GM23248 (cell line): ENCODE data around the gene FAM169A. TPM values are rescaled to one million over a fixed set of nuclear protein-coding genes. Genes with fewer than 3 reads are reported as not detected.
A peak's percentile ranks its signal among the peaks of the same experiment; 100 is the strongest.

Experiments used
- DNase-seq: peaks from one replicate; pipeline ENCODE4 v3.0.0-alpha.2; 2015
- H2AFZ ChIP-seq: fragments of 200-600 bp; sonication (generic); 2 replicates; pipeline ENCODE4 v1.6.1; 2016; ENCODE audit warnings: antibody characterized with exemption
- H3F3A ChIP-seq: fragments of 200-600 bp; sonication (generic); 2 replicates; pipeline ENCODE4 v1.6.1; 2016; ENCODE audit warnings: mild to moderate bottlenecking, antibody characterized with exemption, mixed run types; ENCODE audit not compliant: insufficient read depth
- H3K27ac ChIP-seq: fragments of 200-600 bp; sonication (generic); 2 replicates; pipeline ENCODE4 v1.5.1; 2016; ENCODE audit warnings: mild to moderate bottlenecking
- H3K27me3 ChIP-seq: fragments of 200-600 bp; sonication (generic); replicated peaks from 2 replicates; pipeline ENCODE4 v1.6.1; 2016; ENCODE audit warnings: mild to moderate bottlenecking; ENCODE audit not compliant: insufficient read depth
- H3K36me3 ChIP-seq: fragments of 200-600 bp; sonication (generic); 2 replicates; pipeline ENCODE4 v1.6.1; 2016; ENCODE audit warnings: low read depth, mild to moderate bottlenecking
- H3K4me1 ChIP-seq: fragments of 200-600 bp; sonication (generic); 2 replicates; pipeline ENCODE4 v1.6.1; 2016; ENCODE audit warnings: mild to moderate bottlenecking; ENCODE audit not compliant: insufficient read depth
- H3K4me2 ChIP-seq: fragments of 200-600 bp; sonication (generic); one replicate; pipeline ENCODE4 v1.6.1; 2016; ENCODE audit warnings: mild to moderate bottlenecking; ENCODE audit not compliant: unreplicated experiment
- H3K4me3 ChIP-seq: fragments of 200-600 bp; sonication (generic); 2 replicates; pipeline ENCODE4 v1.5.1; 2016; ENCODE audit warnings: mild to moderate bottlenecking
- H3K79me2 ChIP-seq: fragments of 200-600 bp; sonication (generic); 2 replicates; pipeline ENCODE4 v1.6.1; 2016; ENCODE audit warnings: mild to moderate bottlenecking; ENCODE audit not compliant: insufficient read depth
- H3K9ac ChIP-seq: fragments of 200-600 bp; sonication (generic); 2 replicates; pipeline ENCODE4 v1.6.1; 2016; ENCODE audit warnings: mild to moderate bottlenecking
- H3K9me2 ChIP-seq: fragments of 200-600 bp; sonication (generic); 2 replicates; pipeline ENCODE4 v1.6.1; 2016; ENCODE audit warnings: mixed run types, mild to moderate bottlenecking, moderate library complexity; ENCODE audit not compliant: insufficient read depth
- H3K9me3 ChIP-seq: fragments of 200-600 bp; sonication (generic); one replicate; pipeline ENCODE4 v1.6.1; 2017; ENCODE audit warnings: low read depth
- H4K20me1 ChIP-seq: fragments of 200-600 bp; sonication (generic); 2 replicates; pipeline ENCODE4 v1.6.0; 2016; ENCODE audit not compliant: insufficient read depth
- EZH2 ChIP-seq: fragments of 200-600 bp; sonication (generic); IDR thresholded peaks from 2 replicates; pipeline ENCODE4 v1.6.1; 2018; ENCODE audit warnings: antibody characterized with exemption, mild to moderate bottlenecking; ENCODE audit not compliant: insufficient read depth, poor library complexity, severe bottlenecking
- EZH2phosphoT487 ChIP-seq: fragments of 200-600 bp; sonication (generic); IDR thresholded peaks from 2 replicates; pipeline ENCODE4 v1.6.1; 2018; ENCODE audit warnings: antibody characterized with exemption, moderate library complexity, mild to moderate bottlenecking, low read depth; ENCODE audit not compliant: insufficient read depth
- whole genome bisulfite sequencing, 2 experiments: methylation state at CpG; one replicate each; pipeline ENCODE4 v1.1.6; 2015 to 2017; ENCODE audit warnings: low lambda C conversion rate in 2 of 2, low coverage in 1 of 2; ENCODE audit errors: missing lambda C conversion rate in 2 of 2; 5-methylcytosine and 5-hydroxymethylcytosine counted together
- in situ Hi-C: fragments of 300-500 bp; cut with MboI; formaldehyde crosslinking; loops from 2 replicates; pipeline ENCODE4 v1.15.0; 2020
- polyA plus RNA-seq: library from polyadenylated mRNA; unstranded; fragments of >200 nt; fragmentation: Nextera tagmentation; extraction: Ambion mirVana; gene quantifications from 2 replicates; pipeline ENCODE4 v1.2.1, GENCODE V29; 2016
- total RNA-seq: library from RNA; depleted of rRNA; stranded (reverse); fragments of >200 nt; shearing (Covaris generic); gene quantifications from 2 replicates; pipeline ENCODE4 v1.2.3, GENCODE V29; 2014

The FAM169A gene
- total and polyA plus RNA-seq, 2 experiments from 2014 or later, result 0.08 to 0.22 TPM

DNA sequence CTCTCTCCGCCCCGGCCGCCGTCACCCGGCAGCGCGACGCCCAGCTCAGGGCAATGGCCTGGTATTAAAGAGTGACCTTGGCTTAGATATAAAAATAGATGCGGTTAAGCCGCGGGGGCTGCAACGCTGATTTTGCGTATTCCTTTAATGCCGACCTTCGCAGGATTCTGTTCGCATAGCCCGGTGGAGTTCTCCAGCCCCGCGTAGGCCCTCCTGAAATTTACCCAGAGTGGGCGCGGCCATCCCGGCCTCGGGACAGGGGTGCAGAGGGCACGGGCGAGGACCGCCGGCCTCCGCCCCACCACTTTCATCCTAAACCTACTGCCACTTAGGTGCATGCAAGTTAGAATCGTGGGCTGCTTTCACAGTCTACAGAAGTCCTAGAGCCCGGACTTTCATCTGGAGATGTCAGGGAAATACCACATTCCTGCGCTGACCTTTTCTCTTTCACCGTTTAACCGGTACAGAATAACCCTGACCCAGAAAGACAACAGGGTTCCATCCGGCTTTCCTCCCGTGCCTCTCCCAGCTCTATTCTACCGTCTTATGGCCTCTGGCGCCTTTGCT is 492 bp upstream of the FAM169A start:
- peaks cover 43% of the 10 kb centered on the region for H3K27me3 ChIP-seq
- no peaks in the 10 kb centered on the region for H4K20me1 ChIP-seq
- no peak overlapping the region for H3K27ac ChIP-seq
- in situ Hi-C loops, result no loop called here
- H2AFZ ChIP-seq, result peak overlapping the region; percentile 88
- H3K9me2 ChIP-seq, result no peaks in the 10 kb centered on the region
- H3K4me2 ChIP-seq, result peak overlapping the region; percentile 64
- no peaks in the 10 kb centered on the region for H3K36me3 ChIP-seq
- 31 to 34% methylated on average over 37 of the region's 37 CpGs for WGBS, 2 experiments
- no peaks in the 10 kb centered on the region for H3K9me3 ChIP-seq
- peak overlapping the region; percentile 72 for H3K4me3 ChIP-seq
- H3K9ac ChIP-seq, result peak overlapping the region; percentile 59; the same call in 1 of the 2 replicates
- H3K79me2 ChIP-seq, result no peaks in the 10 kb centered on the region
- H3F3A ChIP-seq, result no peaks in the 10 kb centered on the region
- H3K4me1 ChIP-seq, result no peaks in the 10 kb centered on the region
- no peak for TF ChIP-seq EZH2phosphoT487
- peak; percentile 78 for TF ChIP-seq EZH2
- DNase-seq, result no peak

DNA sequence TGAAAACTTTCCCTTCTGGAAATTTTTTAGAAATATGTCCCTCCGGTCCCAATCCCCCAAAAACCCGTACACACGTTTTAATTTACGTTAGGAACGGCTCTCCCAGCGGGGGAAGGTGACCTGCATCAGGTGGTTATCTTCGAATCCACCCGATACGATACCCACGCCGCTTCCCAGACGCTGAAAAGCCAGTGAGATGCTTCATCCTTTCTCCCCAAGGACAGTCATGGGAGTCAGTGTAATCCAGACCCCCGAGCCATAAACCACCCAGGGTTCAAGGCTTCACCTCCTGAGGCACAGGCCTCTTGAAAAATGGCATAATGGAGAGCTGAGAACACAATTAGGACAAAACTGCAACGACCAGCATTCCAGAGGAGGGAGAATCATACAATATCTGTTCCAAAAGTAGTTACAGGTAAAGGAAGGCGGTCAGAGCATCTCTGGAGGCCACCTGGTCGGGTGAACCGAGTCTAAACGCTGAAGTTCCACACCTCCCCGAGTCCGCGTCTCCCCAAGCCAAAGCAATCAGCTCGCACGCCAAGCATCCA is 857 bp downstream of the FAM169A start:
- in situ Hi-C loops, result no loop called here
- TF ChIP-seq EZH2, result no peak
- TF ChIP-seq EZH2phosphoT487, result no peak
- H4K20me1 ChIP-seq, result no peaks in the 10 kb centered on the region
- H3K79me2 ChIP-seq, result no peaks in the 10 kb centered on the region
- peak overlapping the region; percentile 59 for H3K9ac ChIP-seq
- peak overlapping the region; percentile 88 for H2AFZ ChIP-seq
- H3F3A ChIP-seq, result no peaks in the 10 kb centered on the region
- H3K36me3 ChIP-seq, result no peaks in the 10 kb centered on the region
- H3K4me3 ChIP-seq, result peak overlapping the region; percentile 72
- H3K4me1 ChIP-seq, result no peaks in the 10 kb centered on the region
- no peak for DNase-seq
- H3K27ac ChIP-seq, result no peak overlapping the region
- H3K4me2 ChIP-seq, result peak overlapping the region; percentile 64
- WGBS, 2 experiments, result 16 to 23% methylated on average over 23 of the region's 23 CpGs
- H3K9me2 ChIP-seq, result no peaks in the 10 kb centered on the region
- H3K9me3 ChIP-seq, result no peaks in the 10 kb centered on the region
- peaks cover 47% of the 10 kb centered on the region for H3K27me3 ChIP-seq

DNA sequence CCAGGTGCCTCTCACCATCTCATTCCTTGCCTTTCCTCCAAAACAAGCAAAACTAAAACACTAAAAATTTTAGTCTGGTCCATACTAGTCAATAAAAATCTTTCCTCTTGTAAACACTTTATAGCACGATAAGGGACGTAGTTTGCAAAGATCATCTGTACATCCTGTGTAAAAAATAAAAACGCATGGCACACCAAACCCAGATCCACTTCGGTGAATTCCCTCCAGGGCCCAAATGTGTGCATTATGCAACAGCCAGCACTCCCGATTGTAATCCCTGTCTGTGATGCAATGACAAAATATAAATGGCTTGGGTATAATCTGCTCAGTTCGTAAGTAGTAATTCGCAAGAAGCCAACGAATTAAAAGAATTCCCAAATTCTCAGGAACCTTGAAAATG is 1.4 kb downstream of the FAM169A start:
- no peaks in the 10 kb centered on the region for H3F3A ChIP-seq
- no peak overlapping the region for H3K4me3 ChIP-seq
- H3K79me2 ChIP-seq, result no peaks in the 10 kb centered on the region
- no peak overlapping the region for H3K9ac ChIP-seq
- H3K9me3 ChIP-seq, result no peaks in the 10 kb centered on the region
- DNase-seq, result no peak
- H3K4me1 ChIP-seq, result no peaks in the 10 kb centered on the region
- H4K20me1 ChIP-seq, result no peaks in the 10 kb centered on the region
- in situ Hi-C loops, result no loop called here
- no peaks in the 10 kb centered on the region for H3K36me3 ChIP-seq
- no peaks in the 10 kb centered on the region for H3K9me2 ChIP-seq
- peak overlapping the region; percentile 88; the same call in 1 of the 2 replicates for H2AFZ ChIP-seq
- WGBS, 2 experiments, result 50 to 61% methylated on average over 8 of the region's 8 CpGs
- no peak for TF ChIP-seq EZH2phosphoT487
- TF ChIP-seq EZH2, result no peak
- H3K27me3 ChIP-seq, result peaks cover 47% of the 10 kb centered on the region
- no peak overlapping the region for H3K27ac ChIP-seq
- no peak overlapping the region for H3K4me2 ChIP-seq

DNA sequence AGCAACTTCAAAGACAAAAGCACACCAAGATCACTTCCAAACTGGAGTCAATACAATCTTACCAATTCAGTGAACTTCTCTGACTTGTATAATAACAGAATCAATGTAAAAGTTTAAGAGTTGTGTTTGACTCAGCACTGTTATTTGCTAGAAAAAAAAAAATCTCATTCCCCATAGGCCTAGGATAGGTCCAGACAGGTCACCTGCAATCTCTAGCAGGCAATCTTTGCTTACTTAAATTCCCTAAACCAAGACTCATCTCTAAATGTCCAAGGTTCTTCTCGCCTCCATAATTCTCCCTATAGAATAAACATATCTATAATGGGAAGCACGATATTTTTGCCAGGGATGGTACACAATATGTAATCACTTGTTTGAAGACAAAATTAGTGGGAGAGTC is 2.5 kb downstream of the FAM169A start:
- DNase-seq, result no peak
- H4K20me1 ChIP-seq, result no peaks in the 10 kb centered on the region
- no peak overlapping the region for H3K27ac ChIP-seq
- no peaks in the 10 kb centered on the region for H3K36me3 ChIP-seq
- H3K79me2 ChIP-seq, result no peaks in the 10 kb centered on the region
- H3K9me2 ChIP-seq, result no peaks in the 10 kb centered on the region
- H3K4me2 ChIP-seq, result no peak overlapping the region
- H3K9me3 ChIP-seq, result no peaks in the 10 kb centered on the region
- peaks cover 47% of the 10 kb centered on the region for H3K27me3 ChIP-seq
- no peak overlapping the region for H3K4me3 ChIP-seq
- no peak overlapping the region for H3K9ac ChIP-seq
- no peak for TF ChIP-seq EZH2phosphoT487
- no peak for TF ChIP-seq EZH2
- no peak overlapping the region for H2AFZ ChIP-seq
- no peaks in the 10 kb centered on the region for H3F3A ChIP-seq
- H3K4me1 ChIP-seq, result no peaks in the 10 kb centered on the region
- in situ Hi-C loops, result no loop called here
- 90 to 91% methylated on average over 2 of the region's 2 CpGs for WGBS, 2 experiments
